ENCODE measurements around the gene FARS2. TPM values are rescaled to one million over a fixed set of nuclear protein-coding genes. Genes with fewer than 3 reads are reported as not detected.

FARS2 gene
- total and polyA plus RNA-seq, 4 donors, result 9.2 to 31.4 (median 19.4) TPM

DNA sequence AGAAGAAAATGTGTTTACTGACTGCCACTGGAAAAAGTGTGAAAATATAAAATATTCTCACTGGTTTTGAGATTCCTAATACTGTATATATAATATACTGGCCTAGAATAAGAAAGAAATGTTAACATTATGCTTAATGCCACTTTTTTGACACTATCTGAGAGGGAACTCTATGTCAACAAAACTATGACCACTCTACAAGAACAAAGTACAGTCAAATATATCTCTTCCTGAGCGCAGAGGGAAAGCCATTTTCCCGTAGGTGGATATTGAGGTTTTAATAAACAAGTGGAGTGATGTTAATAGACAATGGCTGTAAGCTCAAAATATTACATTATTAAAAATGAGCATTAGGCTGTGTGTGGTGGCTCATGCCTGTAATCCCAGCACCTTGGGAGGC lies 25.5 kb upstream of the FARS2 start:
- DNase-seq (no peak), ATAC-seq (ENCODE audit: insufficient read depth, low FRiP score) (no peak)
- H3K36me3 ChIP-seq (ENCODE audit: control insufficient read depth in 4 of 4, insufficient read depth in 4 of 4, low read length in 4 of 4), result peaks cover 0 to 8% (median 0%) of the 10 kb centered on the region in 4 donors
- H3K4me3 ChIP-seq, result no peak overlapping the region
- peaks cover 0 to 6% (median 0%) of the 10 kb centered on the region in 5 donors for H3K4me1 ChIP-seq (ENCODE audit: control insufficient read depth in 5 of 5, insufficient read depth in 5 of 5, low read length in 5 of 5)
- no peak overlapping the region for H3K27ac ChIP-seq (ENCODE audit: low read depth in 1 of 2, low read length in 1 of 2)
- no peak overlapping the region for H3K9ac ChIP-seq (ENCODE audit: insufficient read depth in 1 of 2, low read length in 2 of 2)
- TF ChIP-seq, protein P1, sequence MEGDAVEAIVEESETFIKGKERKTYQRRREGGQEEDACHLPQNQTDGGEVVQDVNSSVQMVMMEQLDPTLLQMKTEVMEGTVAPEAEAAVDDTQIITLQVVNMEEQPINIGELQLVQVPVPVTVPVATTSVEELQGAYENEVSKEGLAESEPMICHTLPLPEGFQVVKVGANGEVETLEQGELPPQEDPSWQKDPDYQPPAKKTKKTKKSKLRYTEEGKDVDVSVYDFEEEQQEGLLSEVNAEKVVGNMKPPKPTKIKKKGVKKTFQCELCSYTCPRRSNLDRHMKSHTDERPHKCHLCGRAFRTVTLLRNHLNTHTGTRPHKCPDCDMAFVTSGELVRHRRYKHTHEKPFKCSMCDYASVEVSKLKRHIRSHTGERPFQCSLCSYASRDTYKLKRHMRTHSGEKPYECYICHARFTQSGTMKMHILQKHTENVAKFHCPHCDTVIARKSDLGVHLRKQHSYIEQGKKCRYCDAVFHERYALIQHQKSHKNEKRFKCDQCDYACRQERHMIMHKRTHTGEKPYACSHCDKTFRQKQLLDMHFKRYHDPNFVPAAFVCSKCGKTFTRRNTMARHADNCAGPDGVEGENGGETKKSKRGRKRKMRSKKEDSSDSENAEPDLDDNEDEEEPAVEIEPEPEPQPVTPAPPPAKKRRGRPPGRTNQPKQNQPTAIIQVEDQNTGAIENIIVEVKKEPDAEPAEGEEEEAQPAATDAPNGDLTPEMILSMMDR (IDR thresholded peaks at IDR 0.05; ENCODE audit: control extremely low read depth, extremely low read depth), result no peak
- WGBS, 2 donors, result 95 to 98% methylated on average over 2 of the region's 2 CpGs
- H3K9me3 ChIP-seq (ENCODE audit: control insufficient read depth in 4 of 4, insufficient read depth in 3 of 4, low read length in 3 of 4), result no peaks in the 10 kb centered on the region
- H3K27me3 ChIP-seq (ENCODE audit: control insufficient read depth in 3 of 3, insufficient read depth in 3 of 3, low read length in 2 of 3), result no peaks in the 10 kb centered on the region

DNA sequence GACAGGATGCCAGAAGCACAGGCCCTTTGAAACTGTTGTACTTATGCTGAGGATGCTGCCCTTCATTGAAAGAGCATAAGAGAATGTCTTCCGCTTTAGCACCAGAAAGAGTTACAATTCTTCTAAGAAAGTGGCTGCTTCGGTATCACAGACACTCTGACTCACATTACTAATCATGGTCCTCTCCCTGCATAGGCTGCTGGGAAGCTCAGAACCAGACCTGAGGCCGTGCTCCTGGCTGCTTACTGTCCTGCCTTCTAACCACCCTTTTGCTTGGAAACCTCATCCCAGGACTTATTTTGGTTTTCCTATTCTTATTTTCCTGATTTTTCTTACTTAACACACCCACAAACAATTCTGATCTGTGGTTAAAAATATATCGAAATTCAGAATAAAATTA lies 23.5 kb upstream of the FARS2 start:
- DNase-seq (no peak), ATAC-seq (ENCODE audit: insufficient read depth, low FRiP score) (no peak)
- WGBS, 2 donors, result 93 to 98% methylated on average over 4 of the region's 4 CpGs
- Histone ChIP-seq H3K36me3 (ENCODE audit: control insufficient read depth in 4 of 4, insufficient read depth in 4 of 4, low read length in 4 of 4) (peaks cover 0 to 8% (median 0%) of the 10 kb centered on the region in 4 donors), H3K4me3 (no peak overlapping the region), H3K4me1 (ENCODE audit: control insufficient read depth in 5 of 5, insufficient read depth in 5 of 5, low read length in 5 of 5) (peaks cover 0 to 6% (median 0%) of the 10 kb centered on the region in 5 donors), H3K27ac (ENCODE audit: low read depth in 1 of 2, low read length in 1 of 2) (no peak overlapping the region), H3K27me3 (ENCODE audit: control insufficient read depth in 3 of 3, insufficient read depth in 3 of 3, low read length in 2 of 3) (no peaks in the 10 kb centered on the region), H3K9me3 (ENCODE audit: control insufficient read depth in 4 of 4, insufficient read depth in 3 of 4, low read length in 3 of 4) (no peaks in the 10 kb centered on the region), H3K9ac (ENCODE audit: insufficient read depth in 1 of 2, low read length in 2 of 2) (no peak overlapping the region)
- TF ChIP-seq, protein P1 (IDR thresholded peaks at IDR 0.05; ENCODE audit: control extremely low read depth, extremely low read depth), result no peak

DNA sequence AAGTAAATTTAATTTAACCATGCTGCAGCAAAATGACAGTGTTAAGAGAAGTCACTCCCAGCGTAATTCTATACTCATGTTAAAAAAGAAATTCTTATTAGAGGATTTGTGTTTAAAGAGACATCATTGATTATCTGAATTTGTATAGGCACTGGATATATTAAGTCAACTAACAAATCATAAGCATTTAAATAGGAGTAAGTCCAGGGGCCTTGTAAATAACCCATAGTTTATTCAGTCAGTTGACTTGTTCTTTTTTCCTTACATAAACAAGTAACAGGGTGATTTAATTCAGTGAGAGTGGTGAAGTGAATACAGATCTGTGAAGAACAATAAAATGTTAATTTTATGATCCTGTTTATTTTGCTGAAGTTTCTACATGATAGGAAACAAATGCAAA lies 23.0 kb upstream of the FARS2 start:
- no peaks in the 10 kb centered on the region for H3K27me3 ChIP-seq (ENCODE audit: control insufficient read depth in 3 of 3, insufficient read depth in 3 of 3, low read length in 2 of 3)
- ATAC-seq (ENCODE audit: insufficient read depth, low FRiP score), result no peak
- no peak for DNase-seq
- no peaks in the 10 kb centered on the region for H3K9me3 ChIP-seq (ENCODE audit: control insufficient read depth in 4 of 4, insufficient read depth in 3 of 4, low read length in 3 of 4)
- peaks cover 0 to 9% (median 2%) of the 10 kb centered on the region in 4 donors for H3K36me3 ChIP-seq (ENCODE audit: control insufficient read depth in 4 of 4, insufficient read depth in 4 of 4, low read length in 4 of 4)
- 95 to 97% methylated on average over 1 of the region's 1 CpG for WGBS, 2 donors
- H3K9ac ChIP-seq (ENCODE audit: insufficient read depth in 1 of 2, low read length in 2 of 2), result no peak overlapping the region
- H3K4me1 ChIP-seq (ENCODE audit: control insufficient read depth in 5 of 5, insufficient read depth in 5 of 5, low read length in 5 of 5), result peaks cover 0 to 6% (median 0%) of the 10 kb centered on the region in 5 donors
- H3K4me3 ChIP-seq, result no peak overlapping the region
- H3K27ac ChIP-seq (ENCODE audit: low read depth in 1 of 2, low read length in 1 of 2), result no peak overlapping the region
- TF ChIP-seq, protein P1 (IDR thresholded peaks at IDR 0.05; ENCODE audit: control extremely low read depth, extremely low read depth), result no peak

DNA sequence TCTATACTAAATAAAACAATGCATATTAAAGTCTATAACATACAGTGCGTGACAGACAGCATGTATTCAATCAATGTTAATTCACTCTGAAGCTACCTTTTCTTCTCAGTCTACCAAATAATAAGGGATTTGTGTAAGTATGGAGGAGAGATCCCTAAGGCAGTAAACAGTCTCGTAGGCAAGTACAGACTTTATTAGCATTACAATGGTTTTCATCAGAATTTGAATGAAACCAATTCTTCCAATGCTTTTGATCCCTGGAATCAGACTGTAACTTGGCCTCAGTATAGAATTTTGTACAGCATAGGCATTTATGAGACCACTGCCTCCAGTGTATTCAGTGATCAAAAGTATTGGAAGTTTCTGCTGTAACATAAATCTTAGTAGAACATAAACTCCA lies 20.1 kb upstream of the FARS2 start:
- Histone ChIP-seq H3K9me3 (ENCODE audit: control insufficient read depth in 4 of 4, insufficient read depth in 3 of 4, low read length in 3 of 4) (no peaks in the 10 kb centered on the region), H3K4me3 (no peak overlapping the region), H3K27ac (ENCODE audit: low read depth in 1 of 2, low read length in 1 of 2) (no peak overlapping the region), H3K4me1 (ENCODE audit: control insufficient read depth in 5 of 5, insufficient read depth in 5 of 5, low read length in 5 of 5) (peaks cover 0 to 6% (median 0%) of the 10 kb centered on the region in 5 donors), H3K27me3 (ENCODE audit: control insufficient read depth in 3 of 3, insufficient read depth in 3 of 3, low read length in 2 of 3) (no peaks in the 10 kb centered on the region), H3K36me3 (ENCODE audit: control insufficient read depth in 4 of 4, insufficient read depth in 4 of 4, low read length in 4 of 4) (peaks cover 0 to 9% (median 2%) of the 10 kb centered on the region in 4 donors), H3K9ac (ENCODE audit: insufficient read depth in 1 of 2, low read length in 2 of 2) (no peak overlapping the region)
- DNase-seq (no peak), ATAC-seq (ENCODE audit: insufficient read depth, low FRiP score) (no peak)
- 97% methylated on average over 2 of the region's 2 CpGs for WGBS, 2 donors
- TF ChIP-seq, protein P1 (IDR thresholded peaks at IDR 0.05; ENCODE audit: control extremely low read depth, extremely low read depth), result no peak
